Naive B cell (primary cell): ENCODE measurements around the gene GFM1. TPM values are rescaled to one million over a fixed set of nuclear protein-coding genes. Genes with fewer than 3 reads are reported as not detected.

Source experiments
- ATAC-seq, 2 donors: fragments of 150-1000 bp; cut with Tn5 transposase; 2 replicates each; pipeline ENCODE4 v1.10.0; 2021; ENCODE audit warnings: low read depth in 2 of 2, mild to moderate bottlenecking in 2 of 2, moderate library complexity in 2 of 2
- DNase-seq: peaks from one replicate; pipeline ENCODE4 v3.0.0; 2022
- H3K27ac Mint-ChIP-seq, 6 donors: one replicate each; pipeline ENCODE4 v1.8.0; 2020 to 2022; ENCODE audit warnings: mild to moderate bottlenecking in 6 of 6, mixed read lengths in 6 of 6, moderate library complexity in 5 of 6, inconsistent platforms in 2 of 6
- H3K27me3 Mint-ChIP-seq, 3 donors: one replicate each; pipeline ENCODE4 v1.8.0; 2021 to 2022; ENCODE audit warnings: mixed read lengths in 3 of 3, mild to moderate bottlenecking in 1 of 3
- H3K36me3 Mint-ChIP-seq, 2 donors: one replicate each; pipeline ENCODE4 v1.8.0; 2020 to 2022; ENCODE audit warnings: mixed read lengths in 2 of 2, inconsistent platforms in 1 of 2, mild to moderate bottlenecking in 1 of 2
- H3K4me1 Mint-ChIP-seq, 3 donors: one replicate each; pipeline ENCODE4 v1.8.0; 2020 to 2022; ENCODE audit warnings: mixed read lengths in 3 of 3, inconsistent platforms in 1 of 3, mild to moderate bottlenecking in 1 of 3, moderate library complexity in 1 of 3
- H3K4me3 Mint-ChIP-seq, 8 donors: one replicate each; pipeline ENCODE4 v1.8.0; 2020 to 2022; ENCODE audit warnings: mild to moderate bottlenecking in 8 of 8, mixed read lengths in 8 of 8, moderate library complexity in 8 of 8, inconsistent platforms in 2 of 8
- H3K9me3 Mint-ChIP-seq, 7 donors: one replicate each; pipeline ENCODE4 v1.8.0; 2020 to 2022; ENCODE audit warnings: mixed read lengths in 7 of 7, mild to moderate bottlenecking in 5 of 7, inconsistent platforms in 2 of 7, moderate library complexity in 1 of 7
- polyA plus RNA-seq, 6 donors: library from polyadenylated mRNA; unstranded; fragments of 300-500 nt; fragmentation: Illumina TruSeq; gene quantifications; one replicate each; pipeline ENCODE4 v1.2.3, GENCODE V29; 2021; ENCODE audit warnings: low read depth in 6 of 6

The GFM1 gene
- polyA plus RNA-seq, 6 donors from 2014 or later, result 24.4 to 41.5 (median 28.2) TPM

- ATAC-seq, result no peak
- H3K27me3 Mint-ChIP-seq, result no peaks in the 10 kb centered on the region
- H3K36me3 Mint-ChIP-seq, result peaks cover 10 to 13% of the 10 kb centered on the region in 2 donors
- DNase-seq, result no peak
- H3K9me3 Mint-ChIP-seq, result peaks cover 0 to 13% (median 10%) of the 10 kb centered on the region in 7 donors
- no peak overlapping the region for H3K4me3 Mint-ChIP-seq
- peaks cover 0 to 6% (median 3%) of the 10 kb centered on the region in 3 donors for H3K4me1 Mint-ChIP-seq
- no peak overlapping the region for H3K27ac Mint-ChIP-seq
Measured at GRCh38 chr3:158737976-158738615, 93.8 kb downstream of the GFM1 start.

- Mint-ChIP-seq H3K27me3 (no peaks in the 10 kb centered on the region), H3K4me3 (no peak overlapping the region), H3K36me3 (peaks cover 13% of the 10 kb centered on the region in 2 donors), H3K4me1 (peaks cover 0 to 6% (median 3%) of the 10 kb centered on the region in 3 donors), H3K27ac (peak overlapping the region in 1 of 6 donors; percentile 41), H3K9me3 (peaks cover 0 to 13% (median 10%) of the 10 kb centered on the region in 7 donors)
- ATAC-seq, result no peak
- DNase-seq, result no peak
Measured at GRCh38 chr3:158738653-158739052, 94.3 kb downstream of the GFM1 start.

- peaks cover 0 to 13% (median 10%) of the 10 kb centered on the region in 7 donors for H3K9me3 Mint-ChIP-seq
- H3K27me3 Mint-ChIP-seq, result no peaks in the 10 kb centered on the region
- peaks cover 0 to 4% (median 3%) of the 10 kb centered on the region in 3 donors for H3K4me1 Mint-ChIP-seq
- peaks cover 13 to 17% of the 10 kb centered on the region in 2 donors for H3K36me3 Mint-ChIP-seq
- H3K4me3 Mint-ChIP-seq, result no peak overlapping the region
- ATAC-seq (no peak), DNase-seq (no peak)
- H3K27ac Mint-ChIP-seq, result peak overlapping the region in 1 of 6 donors; percentile 41
Measured at GRCh38 chr3:158739078-158739477, 94.8 kb downstream of the GFM1 start.

GRCh38 chr3:158739661-158740060 is 95.3 kb downstream of the GFM1 start:
- no peaks in the 10 kb centered on the region for H3K27me3 Mint-ChIP-seq
- peaks cover 0 to 13% (median 10%) of the 10 kb centered on the region in 7 donors for H3K9me3 Mint-ChIP-seq
- DNase-seq (no peak), ATAC-seq (no peak)
- peaks cover 0 to 4% (median 3%) of the 10 kb centered on the region in 3 donors for H3K4me1 Mint-ChIP-seq
- no peak overlapping the region for H3K4me3 Mint-ChIP-seq
- H3K36me3 Mint-ChIP-seq, result peaks cover 13 to 23% of the 10 kb centered on the region in 2 donors
- no peak overlapping the region for H3K27ac Mint-ChIP-seq

Other genes starting within 250 kb of the GFM1 start
- 1 to 10 TPM in 1 of 6 donors, under 1 TPM in 3, not detected in 2; 0.35 to 1.4 (median 0.59) TPM for gene MLF1, start 73.3 kb upstream of the GFM1 start, polyA plus RNA-seq
- gene LXN, start 28.1 kb downstream of the GFM1 start, polyA plus RNA-seq, result 10 to 100 TPM in 4 of 6 donors, 1 to 10 TPM in 2; 6.2 to 15.4 (median 12.0) TPM
- gene RARRES1, start 87.9 kb downstream of the GFM1 start, polyA plus RNA-seq, result not detected
- gene MFSD1, start 157.5 kb downstream of the GFM1 start, polyA plus RNA-seq, result 100 to 1,000 TPM in 1 of 6 donors, 10 to 100 TPM in 5; 69.1 to 107 (median 91.0) TPM